Prostate gland (tissue), 2 donors: Measurements from ENCODE around the gene KMT2A. TPM values are rescaled to one million over a fixed set of nuclear protein-coding genes. Genes with fewer than 3 reads are reported as not detected.

ENCODE experiments used
- DNase-seq: peaks from one replicate; pipeline ENCODE4 v3.0.0-alpha.2; 2019; ENCODE audit warnings: low spot score
- H3K27ac ChIP-seq, 2 donors: fragments of 200-600 bp; sonication (generic); 2 replicates each; pipeline ENCODE4 v1.5.1; 2017 to 2019
- H3K27me3 ChIP-seq: fragments of 200-600 bp; sonication (generic); replicated peaks from 2 replicates; pipeline ENCODE4 v1.5.1; 2019; ENCODE audit not compliant: insufficient read depth
- H3K36me3 ChIP-seq, 2 donors: fragments of 200-600 bp; sonication (generic); 1 replicate in 1 of 2; 2 replicates in 1 of 2; pipeline versions ENCODE4 v1.5.1 to v1.8.1; 2017 to 2019
- H3K4me1 ChIP-seq: fragments of 200-600 bp; sonication (generic); replicated peaks from 2 replicates; pipeline ENCODE4 v1.5.1; 2019
- H3K4me3 ChIP-seq, 2 donors: fragments of 200-600 bp; sonication (generic); 2 replicates each; pipeline ENCODE4 v1.5.1; 2017 to 2019
- H3K9me3 ChIP-seq: fragments of 200-600 bp; sonication (generic); 2 replicates; pipeline ENCODE4 v1.5.1; 2017
- CTCF ChIP-seq, 4 experiments: fragments of 200-600 bp in 2 of 4; fragments of 450-650 bp in 2 of 4; sonication (generic) in 2 of 4; IDR thresholded peaks; 1 replicate in 3 of 4; 2 replicates in 1 of 4; pipeline ENCODE4 v1.5.1; 2016 to 2019; ENCODE audit warnings: antibody characterized with exemption in 4 of 4, mild to moderate bottlenecking in 2 of 4, moderate library complexity in 2 of 4
- POLR2A ChIP-seq: fragments of 450-650 bp; IDR thresholded peaks from one replicate; pipeline ENCODE4 v1.6.1; 2016; ENCODE audit warnings: antibody characterized with exemption, mild to moderate bottlenecking
- POLR2AphosphoS5 ChIP-seq: sonication (generic); formaldehyde crosslinking; IDR thresholded peaks from one replicate; pipeline ENCODE4 v1.6.1; 2017; ENCODE audit warnings: antibody characterized with exemption
- WGBS: methylation state at CpG from one replicate; pipeline ENCODE4 v1.1.5; 2018; 5-methylcytosine and 5-hydroxymethylcytosine counted together
- intact Hi-C: fragments of 100-400 bp; cut with DNase I; formaldehyde crosslinking; loops from one replicate; pipeline ENCODE4 v1.14.2; 2022
- total RNA-seq, 2 donors: library from RNA; depleted of rRNA; stranded (reverse); fragments of >200 nt; gene quantifications; one replicate each; pipeline ENCODE4 v1.1.0, GENCODE V29; 2016

KMT2A gene
- total RNA-seq, 2 donors from 2014 or later: 82.6 to 89.0 TPM

- TF ChIP-seq POLR2A (no peak), POLR2AphosphoS5 (no peak), CTCF (IDR thresholded peaks at IDR 0.05) (no peak)
- Histone ChIP-seq H3K27me3 (no peaks in the 10 kb centered on the region), H3K27ac (no peak overlapping the region), H3K9me3 (no peaks in the 10 kb centered on the region), H3K4me3 (no peak overlapping the region), H3K4me1 (no peaks in the 10 kb centered on the region), H3K36me3 (no peaks in the 10 kb centered on the region)
- no peak for DNase-seq
- intact Hi-C loops: no loop called here
- 85% methylated on average over 6 of the region's 6 CpGs for WGBS
These were observed 101.2 kb downstream of the KMT2A start for GRCh38 chr11:118537409-118537980.

- Histone ChIP-seq H3K27me3 (no peaks in the 10 kb centered on the region), H3K9me3 (no peaks in the 10 kb centered on the region), H3K27ac (no peak overlapping the region), H3K4me1 (no peaks in the 10 kb centered on the region), H3K4me3 (no peak overlapping the region), H3K36me3 (no peaks in the 10 kb centered on the region)
- intact Hi-C loops: no loop called here
- TF ChIP-seq CTCF (IDR thresholded peaks at IDR 0.05): no peak
- no peak for TF ChIP-seq POLR2AphosphoS5
- no peak for TF ChIP-seq POLR2A
- no peak for DNase-seq
- 90% methylated on average over 8 of the region's 8 CpGs for WGBS
These were observed 107.8 kb downstream of the KMT2A start for GRCh38 chr11:118544010-118544646.

- H3K9me3 ChIP-seq: no peaks in the 10 kb centered on the region
- WGBS: 77% methylated on average over 3 of the region's 3 CpGs
- H3K4me3 ChIP-seq: no peak overlapping the region
- no peak for DNase-seq
- H3K27me3 ChIP-seq: no peaks in the 10 kb centered on the region
- TF ChIP-seq POLR2A (no peak), POLR2AphosphoS5 (no peak), CTCF (IDR thresholded peaks at IDR 0.05) (no peak)
- no peaks in the 10 kb centered on the region for H3K4me1 ChIP-seq
- no peaks in the 10 kb centered on the region for H3K36me3 ChIP-seq
- no peak overlapping the region for H3K27ac ChIP-seq
- intact Hi-C loops: no loop called here
These were observed 108.3 kb downstream of the KMT2A start for GRCh38 chr11:118544647-118545010.

- Histone ChIP-seq H3K27me3 (no peaks in the 10 kb centered on the region), H3K27ac (no peak overlapping the region), H3K36me3 (no peaks in the 10 kb centered on the region), H3K9me3 (no peaks in the 10 kb centered on the region), H3K4me3 (no peak overlapping the region), H3K4me1 (no peaks in the 10 kb centered on the region)
- 50% methylated on average over 5 of the region's 5 CpGs for WGBS
- no peak for DNase-seq
- TF ChIP-seq CTCF (IDR thresholded peaks at IDR 0.05) (no peak), POLR2AphosphoS5 (no peak), POLR2A (no peak)
- intact Hi-C loops: no loop called here
These were observed 109.2 kb downstream of the KMT2A start for GRCh38 chr11:118545533-118545932.

GRCh38 chr11:118547132-118547531, 110.8 kb downstream of the KMT2A start:
- Histone ChIP-seq H3K4me1 (no peaks in the 10 kb centered on the region), H3K27ac (no peak overlapping the region), H3K4me3 (no peak overlapping the region), H3K27me3 (no peaks in the 10 kb centered on the region), H3K9me3 (no peaks in the 10 kb centered on the region), H3K36me3 (no peaks in the 10 kb centered on the region)
- no peak for DNase-seq
- intact Hi-C loops: no loop called here
- WGBS: 90% methylated on average over 2 of the region's 2 CpGs
- TF ChIP-seq CTCF (IDR thresholded peaks at IDR 0.05): no peak
- no peak for TF ChIP-seq POLR2AphosphoS5
- no peak for TF ChIP-seq POLR2A
